Mucosa of stomach (tissue), 1 donor: ENCODE results near the gene TRABD2B.

ENCODE experiments used
- H3K27me3 ChIP-seq: one replicate; pipeline ENCODE4 v1.7.0; 2013; ENCODE audit warnings: mild to moderate bottlenecking, low read length; ENCODE audit not compliant: control insufficient read depth, insufficient read depth
- H3K36me3 ChIP-seq: one replicate; pipeline ENCODE4 v1.7.0; 2013; ENCODE audit warnings: low read length; ENCODE audit not compliant: control insufficient read depth, insufficient read depth
- H3K4me1 ChIP-seq: one replicate; pipeline ENCODE4 v1.7.0; 2013; ENCODE audit warnings: mild to moderate bottlenecking, low read length; ENCODE audit not compliant: control insufficient read depth, insufficient read depth
- H3K4me3 ChIP-seq: one replicate; pipeline ENCODE4 v1.7.0; 2013; ENCODE audit warnings: low read length
- H3K9ac ChIP-seq: one replicate; pipeline ENCODE4 v1.7.0; 2013; ENCODE audit warnings: mild to moderate bottlenecking, low read length, moderate library complexity
- H3K9me3 ChIP-seq: one replicate; pipeline ENCODE4 v1.7.0; 2013; ENCODE audit warnings: mild to moderate bottlenecking, low read length, moderate library complexity; ENCODE audit not compliant: control insufficient read depth
- donor health status: Pancreatic carcinoma.

Gene TRABD2B

GRCh38 chr1:47842228-47842919 is 154.8 kb downstream of the TRABD2B start:
- no peaks in the 10 kb centered on the region for H3K9me3 ChIP-seq
- H3K36me3 ChIP-seq: no peaks in the 10 kb centered on the region
- H3K4me3 ChIP-seq: no peak overlapping the region
- peaks cover 24% of the 10 kb centered on the region for H3K4me1 ChIP-seq
- H3K27me3 ChIP-seq: no peaks in the 10 kb centered on the region
- no peak overlapping the region for H3K9ac ChIP-seq

GRCh38 chr1:47841356-47841755 is 155.8 kb downstream of the TRABD2B start:
- H3K9me3 ChIP-seq: no peaks in the 10 kb centered on the region
- H3K36me3 ChIP-seq: no peaks in the 10 kb centered on the region
- H3K27me3 ChIP-seq: no peaks in the 10 kb centered on the region
- peaks cover 33% of the 10 kb centered on the region for H3K4me1 ChIP-seq
- H3K9ac ChIP-seq: no peak overlapping the region
- H3K4me3 ChIP-seq: no peak overlapping the region

DNA sequence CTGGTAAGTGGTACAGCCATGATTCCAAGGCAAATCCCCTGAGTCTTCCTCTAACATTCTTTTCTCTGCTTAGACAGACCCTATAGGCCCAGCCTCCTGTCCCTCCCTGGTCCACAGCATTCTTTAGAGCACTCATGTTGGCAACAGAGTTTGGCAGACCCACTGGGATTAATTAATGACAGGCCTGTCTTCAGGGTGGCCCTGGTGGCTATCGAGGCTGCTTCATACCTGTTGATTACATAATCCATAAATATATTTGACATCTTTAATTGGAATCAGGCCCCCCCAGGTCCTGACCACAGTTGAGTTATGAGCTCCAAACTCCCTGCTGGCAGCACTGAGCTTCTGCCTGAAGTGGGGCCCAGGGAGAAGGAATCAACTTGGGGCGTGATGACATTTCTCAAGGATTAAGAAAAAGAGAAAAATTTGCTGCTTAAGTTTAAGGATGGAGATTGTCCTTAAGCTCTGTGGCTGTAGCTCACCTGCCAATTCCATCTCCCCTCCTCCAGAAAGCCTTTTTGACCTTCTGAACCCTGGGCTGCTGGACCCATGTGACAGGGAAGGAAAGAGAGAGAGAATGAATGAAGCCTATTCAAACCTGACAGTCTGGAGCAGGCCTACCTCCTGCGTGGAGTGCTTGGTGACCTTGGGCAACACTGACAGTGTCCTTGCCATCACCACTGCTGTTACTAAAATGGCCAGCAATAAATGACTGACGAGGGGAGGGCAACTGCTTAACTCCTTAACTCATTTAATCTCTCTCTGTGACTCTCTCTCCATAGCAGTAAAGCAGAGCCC is 156.6 kb downstream of the TRABD2B start:
- H3K9me3 ChIP-seq: no peaks in the 10 kb centered on the region
- peaks cover 33% of the 10 kb centered on the region for H3K4me1 ChIP-seq
- no peaks in the 10 kb centered on the region for H3K27me3 ChIP-seq
- H3K36me3 ChIP-seq: no peaks in the 10 kb centered on the region
- no peak overlapping the region for H3K9ac ChIP-seq
- H3K4me3 ChIP-seq: no peak overlapping the region

- Histone ChIP-seq H3K27me3 (no peaks in the 10 kb centered on the region), H3K9me3 (no peaks in the 10 kb centered on the region), H3K36me3 (no peaks in the 10 kb centered on the region), H3K9ac (no peak overlapping the region), H3K4me1 (peaks cover 33% of the 10 kb centered on the region), H3K4me3 (no peak overlapping the region)
These were observed 157.8 kb downstream of the TRABD2B start for GRCh38 chr1:47839433-47839760.

- Histone ChIP-seq H3K4me1 (peaks cover 33% of the 10 kb centered on the region), H3K27me3 (peaks cover 3% of the 10 kb centered on the region), H3K36me3 (no peaks in the 10 kb centered on the region), H3K4me3 (no peak overlapping the region), H3K9ac (no peak overlapping the region), H3K9me3 (no peaks in the 10 kb centered on the region)
These were observed 158.4 kb downstream of the TRABD2B start for GRCh38 chr1:47838562-47839432.

DNA sequence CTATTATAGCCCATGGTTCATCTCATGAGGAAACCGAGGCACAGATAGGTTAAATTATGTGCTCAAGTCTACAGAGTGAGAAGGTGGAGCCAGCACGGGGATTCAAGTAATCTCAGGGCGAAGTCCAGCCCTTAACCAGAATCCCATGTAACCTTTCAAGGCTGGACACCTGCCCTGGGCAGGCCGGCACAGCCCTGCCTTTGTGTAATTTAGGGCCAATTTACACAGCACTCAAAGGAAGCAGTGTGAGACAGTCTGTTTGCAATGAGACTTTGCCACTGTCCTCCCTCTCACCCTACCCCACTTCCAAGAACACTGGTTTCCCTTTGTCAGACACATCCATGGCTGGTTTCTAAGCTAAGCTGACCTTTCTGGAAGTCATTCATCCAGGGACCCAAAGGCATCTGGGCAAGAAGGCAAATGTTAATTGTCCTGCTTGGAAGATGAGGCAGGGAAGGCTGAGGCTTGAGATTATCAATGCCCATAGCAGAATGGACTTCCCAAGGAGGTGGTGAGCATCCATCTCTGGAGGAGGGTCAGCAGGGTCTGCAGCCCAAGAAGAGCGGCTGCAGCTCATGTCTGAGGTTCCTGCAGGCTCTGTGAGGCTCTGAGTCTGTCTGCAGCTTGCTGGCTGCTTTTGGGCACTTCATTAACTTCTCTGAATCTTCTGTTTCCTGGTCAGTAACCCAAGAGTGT is 159.2 kb downstream of the TRABD2B start:
- Histone ChIP-seq H3K9ac (no peak overlapping the region), H3K36me3 (no peaks in the 10 kb centered on the region), H3K9me3 (no peaks in the 10 kb centered on the region), H3K27me3 (peaks cover 6% of the 10 kb centered on the region), H3K4me3 (no peak overlapping the region), H3K4me1 (peaks cover 33% of the 10 kb centered on the region)

- no peak overlapping the region for H3K9ac ChIP-seq
- H3K36me3 ChIP-seq: no peaks in the 10 kb centered on the region
- no peaks in the 10 kb centered on the region for H3K9me3 ChIP-seq
- H3K27me3 ChIP-seq: peaks cover 6% of the 10 kb centered on the region
- H3K4me1 ChIP-seq: peaks cover 38% of the 10 kb centered on the region
- H3K4me3 ChIP-seq: no peak overlapping the region
These were observed 159.9 kb downstream of the TRABD2B start for GRCh38 chr1:47837056-47837830.

DNA sequence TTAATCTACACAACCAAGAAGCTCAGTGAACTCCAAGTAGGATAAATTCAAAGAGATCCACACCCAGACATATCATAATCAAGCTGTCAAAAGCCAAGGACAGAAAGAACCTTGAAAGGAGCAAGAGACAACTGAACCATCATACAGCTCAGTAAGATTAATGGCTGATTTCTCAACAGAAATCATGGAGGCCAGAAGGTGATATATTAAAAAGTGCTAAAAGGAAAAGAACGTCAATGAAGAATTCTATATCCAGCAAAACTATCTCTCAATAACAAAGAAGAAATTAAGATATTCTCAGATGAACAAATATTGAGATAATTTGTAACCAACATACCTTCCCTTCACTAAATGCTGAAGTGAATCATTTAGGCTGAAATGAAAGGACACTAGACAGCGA is 161.8 kb downstream of the TRABD2B start:
- Histone ChIP-seq H3K9me3 (no peaks in the 10 kb centered on the region), H3K4me1 (peaks cover 54% of the 10 kb centered on the region), H3K36me3 (no peaks in the 10 kb centered on the region), H3K9ac (no peak overlapping the region), H3K27me3 (peaks cover 6% of the 10 kb centered on the region), H3K4me3 (no peak overlapping the region)

GRCh38 chr1:47834326-47834725 is 162.9 kb downstream of the TRABD2B start:
- H3K9ac ChIP-seq: no peak overlapping the region
- H3K4me3 ChIP-seq: no peak overlapping the region
- H3K9me3 ChIP-seq: no peaks in the 10 kb centered on the region
- H3K36me3 ChIP-seq: no peaks in the 10 kb centered on the region
- peaks cover 6% of the 10 kb centered on the region for H3K27me3 ChIP-seq
- H3K4me1 ChIP-seq: peaks cover 51% of the 10 kb centered on the region

- Histone ChIP-seq H3K27me3 (peaks cover 6% of the 10 kb centered on the region), H3K9ac (no peak overlapping the region), H3K4me3 (no peak overlapping the region), H3K9me3 (no peaks in the 10 kb centered on the region), H3K36me3 (no peaks in the 10 kb centered on the region), H3K4me1 (peaks cover 23% of the 10 kb centered on the region)
These were observed 166.4 kb downstream of the TRABD2B start for GRCh38 chr1:47830641-47831333.

GRCh38 chr1:47830021-47830420 is 167.2 kb downstream of the TRABD2B start:
- peaks cover 6% of the 10 kb centered on the region for H3K27me3 ChIP-seq
- H3K4me3 ChIP-seq: no peak overlapping the region
- no peak overlapping the region for H3K9ac ChIP-seq
- peaks cover 23% of the 10 kb centered on the region for H3K4me1 ChIP-seq
- H3K36me3 ChIP-seq: no peaks in the 10 kb centered on the region
- no peaks in the 10 kb centered on the region for H3K9me3 ChIP-seq
